Astrocyte (in vitro differentiated cells and primary cell): ENCODE data around the gene TICAM2. TPM values are rescaled to one million over a fixed set of nuclear protein-coding genes. Genes with fewer than 3 reads are reported as not detected.

ENCODE experiments used
- total RNA-seq: library from RNA; stranded (reverse); gene quantifications from 2 replicates; pipeline ENCODE4 v1.2.1, GENCODE V29; 2021

Gene TICAM2
- total RNA-seq, 1 donor from 2014 or later = 6.8 TPM

Other genes starting within 250 kb of the TICAM2 start
- 20.6 and 22.9 TPM in 2 replicates for gene FEM1C, start 57.7 kb downstream of the TICAM2 start, total RNA-seq
- 163 and 173 TPM in 2 replicates for gene TMED7, start 23.6 kb upstream of the TICAM2 start, total RNA-seq
- gene CDO1, start 214.2 kb upstream of the TICAM2 start, total RNA-seq = 3.9 and 6.1 TPM in 2 replicates
- gene ATG12, start 239.1 kb upstream of the TICAM2 start, total RNA-seq = 58.3 and 66.3 TPM in 2 replicates
- gene AP3S1, start 239.5 kb upstream of the TICAM2 start, total RNA-seq = 108 and 110 TPM in 2 replicates